Endothelial cell of umbilical vein (primary cell): Measurements from ENCODE around the gene PLPPR2. TPM values are rescaled to one million over a fixed set of nuclear protein-coding genes. Genes with fewer than 3 reads are reported as not detected.
A peak's percentile ranks its signal among the peaks of the same experiment; 100 is the strongest.
"Not testable (repeated sequence)": the region's sequence is repeated elsewhere in the genome, so short reads cannot be mapped to it uniquely, and the experiment has no call there.

Experiments used
- BruUV-seq: library from RNA; stranded (reverse); fragments of 400-500 nt; replicated peaks from 2 replicates; lab custom pipeline; 2021; lab: Mats Ljungman, UMichigan
- CTCF ChIA-PET: fragments of 300-600, 350-600 bp; sonication (Branson Sonifier 250); formaldehyde crosslinking; loops from one replicate; lab custom pipeline; 2021; ENCODE audit warnings: antibody characterized with exemption, inconsistent platforms; lab: Charles Lee
- POLR2A ChIA-PET: fragments of 300-600, 350-600 bp; sonication (Branson Sonifier 250); formaldehyde crosslinking; loops from one replicate; lab custom pipeline; 2021; ENCODE audit warnings: antibody characterized with exemption, inconsistent platforms; lab: Charles Lee
- DNase-seq: peaks from one replicate; pipeline ENCODE4 v3.0.0-alpha.2; 2011; ENCODE audit warnings: low read depth, low spot score
- FAIRE-seq: peaks from 2 replicates; lab custom pipeline; 2011; peaks lifted over from hg19 to GRCh38; lab: Jason Lieb, UNC
- H2AFZ ChIP-seq: 2 replicates; pipeline ENCODE4 v1.6.0; 2012; ENCODE audit warnings: low read depth, low read length, control low read depth, inconsistent platforms
- H3K27ac ChIP-seq: 2 replicates; pipeline ENCODE4 v1.5.1; 2011; ENCODE audit warnings: low read depth, mild to moderate bottlenecking, control low read depth, low read length, moderate library complexity; ENCODE audit not compliant: insufficient read depth
- H3K27me3 ChIP-seq, 2 experiments: 2 replicates each; pipeline versions ENCODE4 v1.6.0 to v1.6.1; 2011; ENCODE audit warnings: low read length in 2 of 2, mixed read lengths in 1 of 2; ENCODE audit not compliant: control insufficient read depth in 2 of 2, insufficient read depth in 2 of 2
- H3K36me3 ChIP-seq, 2 experiments: 2 replicates in 1 of 2; 3 replicates in 1 of 2; pipeline ENCODE4 v1.5.1; 2011; ENCODE audit warnings: low read length in 2 of 2, mild to moderate bottlenecking in 1 of 2, moderate library complexity in 1 of 2; ENCODE audit not compliant: control insufficient read depth in 2 of 2, insufficient read depth in 2 of 2; ENCODE audit errors: extremely low read depth in 1 of 2
- H3K4me1 ChIP-seq: 3 replicates; pipeline ENCODE4 v1.5.1; 2011; ENCODE audit warnings: mild to moderate bottlenecking, low read length; ENCODE audit not compliant: control insufficient read depth, insufficient read depth; ENCODE audit errors: extremely low read depth
- H3K4me2 ChIP-seq: 2 replicates; pipeline ENCODE4 v1.6.1; 2011; ENCODE audit warnings: low read length, control low read depth, mixed read lengths; ENCODE audit not compliant: insufficient read depth
- H3K4me3 ChIP-seq, 3 experiments: fragments of 200-600 bp in 1 of 3; sonication (generic), shearing (Covaris generic) in 1 of 3; replicated peaks in 1 of 3; 2 replicates each; pipeline ENCODE4 v1.5.1; 2011 to 2016; ENCODE audit warnings: control low read depth in 3 of 3, low read length in 3 of 3, mild to moderate bottlenecking in 2 of 3, inconsistent platforms in 1 of 3, low read depth in 1 of 3, moderate library complexity in 1 of 3; ENCODE audit not compliant: insufficient read depth in 1 of 3
- H3K79me2 ChIP-seq: 2 replicates; pipeline ENCODE4 v1.6.0; 2012; ENCODE audit warnings: low read length, inconsistent platforms; ENCODE audit not compliant: control insufficient read depth, insufficient read depth
- H3K9ac ChIP-seq: replicated peaks from 2 replicates; pipeline ENCODE3; 2011; ENCODE audit warnings: low read length, control low read depth; ENCODE audit not compliant: insufficient read depth; ENCODE audit errors: extremely low read depth
- H3K9me1 ChIP-seq: replicated peaks from 3 replicates; pipeline ENCODE4 v1.6.0; 2011; ENCODE audit warnings: mild to moderate bottlenecking, low read length; ENCODE audit not compliant: control insufficient read depth, insufficient read depth; ENCODE audit errors: extremely low read depth
- H3K9me3 ChIP-seq: replicated peaks from 2 replicates; pipeline ENCODE4 v1.5.1; 2012; ENCODE audit warnings: low read length, inconsistent platforms; ENCODE audit not compliant: control insufficient read depth, insufficient read depth
- H4K20me1 ChIP-seq: replicated peaks from 2 replicates; pipeline ENCODE3; 2011; ENCODE audit warnings: mild to moderate bottlenecking, low read length; ENCODE audit not compliant: control insufficient read depth, insufficient read depth; ENCODE audit errors: extremely low read depth
- EZH2 ChIP-seq: IDR thresholded peaks from 2 replicates; pipeline ENCODE4 v1.6.1; 2012; ENCODE audit warnings: borderline replicate concordance, low read depth, mild to moderate bottlenecking, moderate library complexity, low read length, inconsistent platforms; ENCODE audit not compliant: severe bottlenecking
- FOS ChIP-seq: IDR thresholded peaks from 2 replicates; pipeline ENCODE4 v1.6.1; 2011; ENCODE audit warnings: mild to moderate bottlenecking, low read length, moderate library complexity, borderline replicate concordance; ENCODE audit not compliant: insufficient read depth
- GATA2 ChIP-seq: IDR thresholded peaks from 2 replicates; pipeline ENCODE4 v1.7.0; 2011; ENCODE audit warnings: low read depth, mild to moderate bottlenecking, moderate library complexity, mixed read lengths, low read length; ENCODE audit not compliant: insufficient read length, insufficient read depth
- JUN ChIP-seq: IDR thresholded peaks from 2 replicates; pipeline ENCODE4 v1.6.1; 2011; ENCODE audit warnings: borderline replicate concordance, low read depth; ENCODE audit not compliant: insufficient read length, insufficient read depth
- MAX ChIP-seq: IDR thresholded peaks from 2 replicates; pipeline ENCODE4 v1.6.1; 2011; ENCODE audit not compliant: insufficient read depth, insufficient read length
- MYC ChIP-seq: IDR thresholded peaks from one replicate; pipeline ENCODE4 v1.6.1; 2011; ENCODE audit warnings: mild to moderate bottlenecking, low read depth, low read length
- POLR2A ChIP-seq: IDR thresholded peaks from 2 replicates; pipeline ENCODE4 v1.6.1; 2012; ENCODE audit warnings: low read depth, mild to moderate bottlenecking, control low read depth, low read length
- POLR2AphosphoS5 ChIP-seq: IDR thresholded peaks from 2 replicates; pipeline ENCODE4 v1.6.1; 2012; ENCODE audit warnings: low read depth, mild to moderate bottlenecking, control low read depth, low read length, moderate library complexity; ENCODE audit not compliant: insufficient read depth
- dilution Hi-C: fragments of 300-500 bp; cut with MboI; formaldehyde crosslinking; loops from one replicate; pipeline ENCODE4 v1.15.0; 2019; ENCODE audit warnings: low sequenced_read_pairs; ENCODE audit not compliant: extremely low pct_ligation_motif_present
- intact Hi-C: fragments of 100-400 bp; cut with micrococcal nuclease; formaldehyde crosslinking; loops from one replicate; pipeline ENCODE4 v1.10.0; 2022
- polyA plus RNA-seq, 4 experiments: library from polyadenylated mRNA; depleted of rRNA in 3 of 4; stranded (reverse) in 3 of 4; unstranded in 1 of 4; fragments of >200 nt; gene quantifications; 2 replicates each; pipeline versions ENCODE4 v1.2.1 to v1.2.3, GENCODE V29; 2011 to 2012; ENCODE audit warnings: missing spikeins in 1 of 4
- total RNA-seq: library from RNA; stranded (reverse); gene quantifications from 2 replicates; pipeline ENCODE4 v1.2.3, GENCODE V29; 2021
- TF ChIP-seq, protein P1 (sequence below), 2 donors: IDR thresholded peaks; 1 replicate in 1 of 2; 2 replicates in 1 of 2; pipeline ENCODE4 v1.5.1; 2011; ENCODE audit warnings: low read length in 2 of 2, mild to moderate bottlenecking in 2 of 2, moderate library complexity in 2 of 2, control low read depth in 1 of 2, inconsistent platforms in 1 of 2, low read depth in 1 of 2; ENCODE audit not compliant: insufficient read depth in 1 of 2; ENCODE audit errors: extremely low read depth in 1 of 2

Gene PLPPR2
- total and polyA plus RNA-seq, 2 donors (not counting 3 experiments of a cell fraction or from before 2014, with no cell fraction given), result 23.7 to 28.7 TPM

- DNase-seq, result peak; percentile 49
- dilution Hi-C loops (no loop called here), intact Hi-C loops (no loop called here)
- ChIA-PET CTCF (interaction anchor here (1.4 to 2.4 kb wide), 5 partner anchors 9 to 104 kb away, joined by 4 to 22 read pairs (median 5); partner anchors contain the start of genes ODAD3 and PRKCSH), POLR2A (interaction anchor here (0.5 kb wide), 1 partner anchor 34 kb away, joined by 4 read pairs; no protein-coding TSS in a partner anchor)
- Histone ChIP-seq H3K4me3 (no peak overlapping the region), H3K79me2 (peaks cover 6% of the 10 kb centered on the region), H3K27me3 (no peaks in the 10 kb centered on the region), H3K4me1 (peaks cover 49% of the 10 kb centered on the region), H3K9me3 (no peaks in the 10 kb centered on the region), H3K9me1 (no peaks in the 10 kb centered on the region), H2AFZ (no peak overlapping the region), H3K36me3 (no peaks in the 10 kb centered on the region), H4K20me1 (no peaks in the 10 kb centered on the region), H3K27ac (peak overlapping the region; percentile 13), H3K9ac (no peak overlapping the region), H3K4me2 (no peak overlapping the region)
- peak; percentile 89 for FAIRE-seq
- no TSS peak for BruUV-seq
- TF ChIP-seq MYC (no peak), EZH2 (no peak), FOS (peak; percentile 91), POLR2AphosphoS5 (no peak), GATA2 (no peak), JUN (peak; percentile 70), MAX (no peak), POLR2A (no peak)
- TF ChIP-seq, protein P1, sequence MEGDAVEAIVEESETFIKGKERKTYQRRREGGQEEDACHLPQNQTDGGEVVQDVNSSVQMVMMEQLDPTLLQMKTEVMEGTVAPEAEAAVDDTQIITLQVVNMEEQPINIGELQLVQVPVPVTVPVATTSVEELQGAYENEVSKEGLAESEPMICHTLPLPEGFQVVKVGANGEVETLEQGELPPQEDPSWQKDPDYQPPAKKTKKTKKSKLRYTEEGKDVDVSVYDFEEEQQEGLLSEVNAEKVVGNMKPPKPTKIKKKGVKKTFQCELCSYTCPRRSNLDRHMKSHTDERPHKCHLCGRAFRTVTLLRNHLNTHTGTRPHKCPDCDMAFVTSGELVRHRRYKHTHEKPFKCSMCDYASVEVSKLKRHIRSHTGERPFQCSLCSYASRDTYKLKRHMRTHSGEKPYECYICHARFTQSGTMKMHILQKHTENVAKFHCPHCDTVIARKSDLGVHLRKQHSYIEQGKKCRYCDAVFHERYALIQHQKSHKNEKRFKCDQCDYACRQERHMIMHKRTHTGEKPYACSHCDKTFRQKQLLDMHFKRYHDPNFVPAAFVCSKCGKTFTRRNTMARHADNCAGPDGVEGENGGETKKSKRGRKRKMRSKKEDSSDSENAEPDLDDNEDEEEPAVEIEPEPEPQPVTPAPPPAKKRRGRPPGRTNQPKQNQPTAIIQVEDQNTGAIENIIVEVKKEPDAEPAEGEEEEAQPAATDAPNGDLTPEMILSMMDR (IDR thresholded peaks at IDR 0.05; ENCODE audit: extremely low read depth in 1 of 2, insufficient read depth in 1 of 2, low read depth in 1 of 2, low read length in 2 of 2), result peak; percentile 59 to 82
Measured at GRCh38 chr19:11378319-11379189, 23.3 kb downstream of the PLPPR2 start.

DNA sequence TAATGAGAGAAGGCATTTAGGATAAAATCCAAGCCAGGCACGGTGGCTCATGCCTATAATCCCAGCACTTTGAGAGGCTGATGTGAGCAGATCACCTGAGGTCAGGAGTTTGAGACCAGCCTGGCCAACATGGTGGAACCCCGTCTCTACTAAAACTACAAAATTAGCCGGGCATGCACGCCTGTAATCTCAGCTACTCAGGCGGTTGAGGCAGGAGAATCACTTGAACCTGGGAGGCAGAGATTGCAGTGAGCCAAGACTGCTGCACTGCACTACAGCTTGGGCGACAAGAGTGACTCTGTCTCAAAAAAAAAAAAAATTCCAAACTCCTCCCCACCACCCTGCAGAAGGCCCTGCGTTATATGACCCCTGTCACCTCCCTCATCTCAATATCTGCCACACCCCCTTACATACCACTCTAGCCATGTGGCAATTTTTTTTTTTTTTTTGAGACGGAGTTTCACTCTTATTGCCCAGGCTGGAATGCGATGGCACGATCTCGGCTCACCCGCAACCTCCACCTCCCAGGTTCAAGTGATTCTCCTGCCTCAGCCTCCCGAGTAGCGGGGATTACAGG lies 24.1 kb downstream of the PLPPR2 start:
- H3K79me2 ChIP-seq, H3K4me3 ChIP-seq, DNase-seq, H2AFZ ChIP-seq, POLR2A ChIA-PET, H3K27ac ChIP-seq, H3K36me3 ChIP-seq, H3K9me3 ChIP-seq, BruUV-seq, H4K20me1 ChIP-seq, H3K9me1 ChIP-seq, FAIRE-seq, H3K27me3 ChIP-seq, H3K9ac ChIP-seq, H3K4me2 ChIP-seq, intact Hi-C loops, dilution Hi-C loops: not testable (repeated sequence)
- H3K4me1 ChIP-seq, result peaks cover 49% of the 10 kb centered on the region
- CTCF ChIA-PET, result interaction anchor here (2.7 to 5.5 kb wide), 3 partner anchors 27 to 86 kb away, joined by 14 to 55 read pairs (median 16); partner anchors contain the start of genes ODAD3 and PRKCSH
